GM21717 (cell line): Measurements from ENCODE around the gene SPDYE16.
"Not testable (repeated sequence)": the region's sequence is repeated elsewhere in the genome, so short reads cannot be mapped to it uniquely, and the experiment has no call there.

Experiments used
- ATAC-seq: cut with Tn5 transposase; IDR thresholded peaks from one replicate; pipeline ENCODE4 v1.9.1; 2021; ENCODE audit warnings: mild to moderate bottlenecking, moderate library complexity; ENCODE audit not compliant: unreplicated experiment

The SPDYE16 gene

GRCh38 chr7:76505168-76506080 lies 37.7 kb downstream of the SPDYE16 start:
- ATAC-seq = no peak

GRCh38 chr7:76504351-76505167 lies 38.5 kb downstream of the SPDYE16 start:
- not testable (repeated sequence) for ATAC-seq

- ATAC-seq = not testable (repeated sequence)
Measured at GRCh38 chr7:76503244-76503643, 39.9 kb downstream of the SPDYE16 start.

- not testable (repeated sequence) for ATAC-seq
Measured at GRCh38 chr7:76502836-76503235, 40.3 kb downstream of the SPDYE16 start.

- not testable (repeated sequence) for ATAC-seq
Measured at GRCh38 chr7:76502224-76502623, 40.9 kb downstream of the SPDYE16 start.

GRCh38 chr7:76499924-76500241 lies 43.2 kb downstream of the SPDYE16 start:
- not testable (repeated sequence) for ATAC-seq

- not testable (repeated sequence) for ATAC-seq
Measured at GRCh38 chr7:76499201-76499923, 43.7 kb downstream of the SPDYE16 start.

- not testable (repeated sequence) for ATAC-seq
Measured at GRCh38 chr7:76498583-76499200, 44.4 kb downstream of the SPDYE16 start.

- ATAC-seq = not testable (repeated sequence)
Measured at GRCh38 chr7:76497918-76498582, 45.0 kb downstream of the SPDYE16 start.

GRCh38 chr7:76495717-76496116 lies 47.4 kb downstream of the SPDYE16 start:
- not testable (repeated sequence) for ATAC-seq

GRCh38 chr7:76492139-76492538 lies 51.0 kb downstream of the SPDYE16 start:
- not testable (repeated sequence) for ATAC-seq

- ATAC-seq = not testable (repeated sequence)
Measured at GRCh38 chr7:76487969-76488368, 55.1 kb downstream of the SPDYE16 start.

GRCh38 chr7:76486618-76487017 lies 56.5 kb downstream of the SPDYE16 start:
- peak; percentile 97 for ATAC-seq

GRCh38 chr7:76485822-76486610 lies 57.1 kb downstream of the SPDYE16 start:
- ATAC-seq = peak; percentile 7

- ATAC-seq = not testable (repeated sequence)
Measured at GRCh38 chr7:76484456-76484855, 58.6 kb downstream of the SPDYE16 start.

GRCh38 chr7:76483081-76483480 lies 60.0 kb downstream of the SPDYE16 start:
- not testable (repeated sequence) for ATAC-seq

GRCh38 chr7:76482660-76483059 lies 60.4 kb downstream of the SPDYE16 start:
- ATAC-seq = not testable (repeated sequence)
